K562 treated with DMSO at 1 percent for 48 hours (cell line): ENCODE data around the gene TLR5. TPM values are rescaled to one million over a fixed set of nuclear protein-coding genes. Genes with fewer than 3 reads are reported as not detected.

Experiments used
- total RNA-seq: library from RNA; unstranded; fragments of 300-600 nt; gene quantifications from 2 replicates; pipeline ENCODE4 v1.2.3, GENCODE V29; 2022; ENCODE audit warnings: low replicate concordance; ENCODE audit errors: extremely low read depth

The TLR5 gene, protein sequence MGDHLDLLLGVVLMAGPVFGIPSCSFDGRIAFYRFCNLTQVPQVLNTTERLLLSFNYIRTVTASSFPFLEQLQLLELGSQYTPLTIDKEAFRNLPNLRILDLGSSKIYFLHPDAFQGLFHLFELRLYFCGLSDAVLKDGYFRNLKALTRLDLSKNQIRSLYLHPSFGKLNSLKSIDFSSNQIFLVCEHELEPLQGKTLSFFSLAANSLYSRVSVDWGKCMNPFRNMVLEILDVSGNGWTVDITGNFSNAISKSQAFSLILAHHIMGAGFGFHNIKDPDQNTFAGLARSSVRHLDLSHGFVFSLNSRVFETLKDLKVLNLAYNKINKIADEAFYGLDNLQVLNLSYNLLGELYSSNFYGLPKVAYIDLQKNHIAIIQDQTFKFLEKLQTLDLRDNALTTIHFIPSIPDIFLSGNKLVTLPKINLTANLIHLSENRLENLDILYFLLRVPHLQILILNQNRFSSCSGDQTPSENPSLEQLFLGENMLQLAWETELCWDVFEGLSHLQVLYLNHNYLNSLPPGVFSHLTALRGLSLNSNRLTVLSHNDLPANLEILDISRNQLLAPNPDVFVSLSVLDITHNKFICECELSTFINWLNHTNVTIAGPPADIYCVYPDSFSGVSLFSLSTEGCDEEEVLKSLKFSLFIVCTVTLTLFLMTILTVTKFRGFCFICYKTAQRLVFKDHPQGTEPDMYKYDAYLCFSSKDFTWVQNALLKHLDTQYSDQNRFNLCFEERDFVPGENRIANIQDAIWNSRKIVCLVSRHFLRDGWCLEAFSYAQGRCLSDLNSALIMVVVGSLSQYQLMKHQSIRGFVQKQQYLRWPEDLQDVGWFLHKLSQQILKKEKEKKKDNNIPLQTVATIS
- total RNA-seq: not detected in 2 replicates

DNA sequence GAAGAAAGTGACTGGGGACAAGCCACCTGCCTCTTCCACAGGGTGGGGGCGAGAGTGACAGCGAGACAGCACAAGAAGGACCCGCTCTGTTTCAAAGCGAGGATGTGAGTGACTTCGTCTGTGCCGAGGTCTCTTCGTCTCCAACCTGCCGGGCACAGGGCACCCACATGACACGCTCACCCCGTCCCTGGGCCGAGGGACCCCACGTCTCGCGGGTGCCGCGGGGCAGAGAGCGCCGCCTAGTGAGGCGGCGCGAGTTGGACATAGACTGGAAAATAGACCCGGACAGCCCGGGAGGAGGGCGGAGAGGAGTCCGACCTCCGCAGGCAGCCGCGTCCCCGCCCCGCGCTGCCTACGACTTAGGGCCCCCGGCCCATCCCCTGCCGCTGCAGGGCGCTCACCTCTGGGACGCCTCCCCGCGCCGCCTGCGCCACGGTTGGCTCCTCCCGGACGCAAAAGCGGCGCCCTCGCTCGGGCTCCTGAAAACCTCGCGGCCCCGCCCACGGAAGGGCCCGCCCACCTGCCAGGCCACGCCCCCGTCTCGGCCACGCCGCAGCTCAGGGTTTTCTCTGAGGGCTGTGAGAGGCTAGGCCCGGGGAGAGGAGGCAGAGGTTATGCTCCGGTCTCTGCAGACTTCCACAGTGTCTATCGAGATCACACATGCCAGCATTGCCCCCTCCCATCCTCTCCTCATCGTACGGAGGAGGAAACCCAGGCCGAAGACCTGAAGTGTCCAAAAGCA is at the start of gene TLR5:
Gene TLR5, minus strand, starts transcription at position 454 of the 742 bp plus-strand sequence. CDS start 30,217 bp downstream, outside the sequence.

Other genes starting within 250 kb of the TLR5 start
- gene SUSD4, start 220.9 kb upstream of the TLR5 start, total RNA-seq: not detected in 2 replicates